Panc1 (cell line): ENCODE data around the gene ZBP1. TPM values are rescaled to one million over a fixed set of nuclear protein-coding genes. Genes with fewer than 3 reads are reported as not detected.

Experiments used
- ATAC-seq: fragments of 200-7000 bp; cut with Tn5 transposase; 2 replicates; pipeline ENCODE4 v1.9.1; 2020; ENCODE audit warnings: mild to moderate bottlenecking, moderate library complexity
- BruUV-seq: library from RNA; stranded (reverse); fragments of 400-500 nt; replicated peaks from 2 replicates; lab custom pipeline; 2021; lab: Mats Ljungman, UMichigan
- CTCF ChIA-PET: fragments of 300-600 bp; sonication (Branson Sonifier 250); formaldehyde crosslinking; loops from one replicate; lab custom pipeline; 2022; ENCODE audit warnings: antibody characterized with exemption; lab: Charles Lee
- POLR2A ChIA-PET: fragments of 300-600 bp; sonication (Branson Sonifier 250); formaldehyde crosslinking; loops from one replicate; lab custom pipeline; 2022; ENCODE audit warnings: antibody characterized with exemption; lab: Charles Lee
- DNase-seq: peaks from one replicate; pipeline ENCODE4 v3.0.0-alpha.2; 2010; ENCODE audit warnings: low read depth, low spot score
- H3K27ac ChIP-seq: 2 replicates; pipeline ENCODE4 v1.5.1; 2011; ENCODE audit warnings: mild to moderate bottlenecking, low read length, inconsistent platforms
- H3K27me3 ChIP-seq: fragments of 200-500 bp; sonication (Bioruptor generic); 2 replicates; pipeline ENCODE4 v1.6.0; 2014; ENCODE audit warnings: low read length, inconsistent platforms; ENCODE audit not compliant: control insufficient read depth, insufficient read depth
- H3K36me3 ChIP-seq: fragments of 200-500 bp; sonication (Bioruptor generic); 2 replicates; pipeline ENCODE4 v1.5.1; 2014; ENCODE audit warnings: inconsistent platforms, mild to moderate bottlenecking, low read length, moderate library complexity; ENCODE audit not compliant: control insufficient read depth, insufficient read depth
- H3K4me1 ChIP-seq: 2 replicates; pipeline ENCODE4 v1.5.1; 2011; ENCODE audit warnings: inconsistent platforms, mild to moderate bottlenecking, low read length, moderate library complexity; ENCODE audit not compliant: control insufficient read depth, insufficient read depth
- H3K4me3 ChIP-seq, 2 experiments: 2 replicates each; pipeline ENCODE4 v1.5.1; 2011 to 2012; ENCODE audit warnings: low read depth in 2 of 2, low read length in 2 of 2, mild to moderate bottlenecking in 2 of 2, inconsistent platforms in 1 of 2, moderate library complexity in 1 of 2
- H3K9me3 ChIP-seq: fragments of 200-500 bp; sonication (Bioruptor generic); 2 replicates; pipeline ENCODE4 v1.5.1; 2014; ENCODE audit warnings: low read depth, mild to moderate bottlenecking, inconsistent platforms, low read length, moderate library complexity; ENCODE audit not compliant: control insufficient read depth, insufficient read depth
- POLR2AphosphoS5 ChIP-seq: IDR thresholded peaks from 2 replicates; pipeline ENCODE4 v1.6.1; 2012; ENCODE audit warnings: mild to moderate bottlenecking, low read depth, low read length, moderate library complexity
- REST ChIP-seq, 2 experiments: IDR thresholded peaks; 2 replicates each; pipeline ENCODE4 v1.6.1; 2011 to 2012; ENCODE audit warnings: low read depth in 2 of 2, control low read depth in 1 of 2, low read length in 1 of 2, mild to moderate bottlenecking in 1 of 2, moderate library complexity in 1 of 2; ENCODE audit not compliant: insufficient read depth in 1 of 2
- SIN3A ChIP-seq: IDR thresholded peaks from 2 replicates; pipeline ENCODE4 v1.6.1; 2012; ENCODE audit warnings: low read depth, mild to moderate bottlenecking, low read length, moderate library complexity, borderline replicate concordance; ENCODE audit not compliant: insufficient read depth
- TCF7L2 ChIP-seq: IDR thresholded peaks from 2 replicates; pipeline ENCODE4 v1.6.1; 2011; ENCODE audit warnings: mild to moderate bottlenecking, low read depth, low read length, inconsistent platforms
- in situ Hi-C: cut with HindIII; loops from 2 replicates; pipeline ENCODE4 v1.10.0; 2016; ENCODE audit warnings: low sequenced_read_pairs, low pct_unique_long_range_greater_than_20kb
- intact Hi-C: fragments of 100-400 bp; cut with micrococcal nuclease; formaldehyde crosslinking; loops from one replicate; pipeline ENCODE4 v1.10.0; 2022; ENCODE audit not compliant: unreplicated experiment
- total RNA-seq: library from RNA; stranded (reverse); gene quantifications from one replicate; pipeline ENCODE4 v1.2.1, GENCODE V29; 2021; ENCODE audit not compliant: unreplicated experiment
- TF ChIP-seq, protein P1 (sequence below): fragments of 450-650 bp; IDR thresholded peaks from 2 replicates; pipeline ENCODE4 v1.5.1; 2017; ENCODE audit warnings: mild to moderate bottlenecking

Gene ZBP1
- total RNA-seq, 1 experiment from 2014 or later: not detected

- no peaks in the 10 kb centered on the region for H3K9me3 ChIP-seq
- H3K27me3 ChIP-seq: peaks cover 22% of the 10 kb centered on the region; the same call in 1 of the 2 replicates
- no TSS peak for BruUV-seq
- POLR2A ChIA-PET: no interaction called here
- intact Hi-C loops: no loop called here
- no peak overlapping the region for H3K27ac ChIP-seq
- H3K36me3 ChIP-seq: no peaks in the 10 kb centered on the region; the same call in 1 of the 2 replicates
- ATAC-seq: no peak
- DNase-seq: no peak
- TF ChIP-seq, protein P1, sequence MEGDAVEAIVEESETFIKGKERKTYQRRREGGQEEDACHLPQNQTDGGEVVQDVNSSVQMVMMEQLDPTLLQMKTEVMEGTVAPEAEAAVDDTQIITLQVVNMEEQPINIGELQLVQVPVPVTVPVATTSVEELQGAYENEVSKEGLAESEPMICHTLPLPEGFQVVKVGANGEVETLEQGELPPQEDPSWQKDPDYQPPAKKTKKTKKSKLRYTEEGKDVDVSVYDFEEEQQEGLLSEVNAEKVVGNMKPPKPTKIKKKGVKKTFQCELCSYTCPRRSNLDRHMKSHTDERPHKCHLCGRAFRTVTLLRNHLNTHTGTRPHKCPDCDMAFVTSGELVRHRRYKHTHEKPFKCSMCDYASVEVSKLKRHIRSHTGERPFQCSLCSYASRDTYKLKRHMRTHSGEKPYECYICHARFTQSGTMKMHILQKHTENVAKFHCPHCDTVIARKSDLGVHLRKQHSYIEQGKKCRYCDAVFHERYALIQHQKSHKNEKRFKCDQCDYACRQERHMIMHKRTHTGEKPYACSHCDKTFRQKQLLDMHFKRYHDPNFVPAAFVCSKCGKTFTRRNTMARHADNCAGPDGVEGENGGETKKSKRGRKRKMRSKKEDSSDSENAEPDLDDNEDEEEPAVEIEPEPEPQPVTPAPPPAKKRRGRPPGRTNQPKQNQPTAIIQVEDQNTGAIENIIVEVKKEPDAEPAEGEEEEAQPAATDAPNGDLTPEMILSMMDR: no peak
- no peak for TF ChIP-seq REST (IDR thresholded peaks at IDR 0.05; ENCODE audit: insufficient read depth in 1 of 2, low read depth in 2 of 2, low read length in 1 of 2)
- no peak for TF ChIP-seq TCF7L2
- no peak for TF ChIP-seq POLR2AphosphoS5
- no peak for TF ChIP-seq SIN3A
- CTCF ChIA-PET: no interaction called here
- no peaks in the 10 kb centered on the region for H3K4me1 ChIP-seq
- H3K4me3 ChIP-seq: no peak overlapping the region
- in situ Hi-C loops: no loop called here
Observed at GRCh38 chr20:57576617-57577550, 43.3 kb downstream of the ZBP1 start.

- Histone ChIP-seq H3K27me3 (peaks cover 22% of the 10 kb centered on the region; the same call in 1 of the 2 replicates), H3K9me3 (no peaks in the 10 kb centered on the region), H3K4me1 (no peaks in the 10 kb centered on the region), H3K36me3 (no peaks in the 10 kb centered on the region; the same call in 1 of the 2 replicates), H3K27ac (no peak overlapping the region), H3K4me3 (no peak overlapping the region)
- no peak for ATAC-seq
- intact Hi-C loops: no loop called here
- TF ChIP-seq POLR2AphosphoS5: no peak
- TF ChIP-seq, protein P1: no peak
- TF ChIP-seq REST (IDR thresholded peaks at IDR 0.05; ENCODE audit: insufficient read depth in 1 of 2, low read depth in 2 of 2, low read length in 1 of 2): no peak
- no peak for TF ChIP-seq TCF7L2
- no peak for TF ChIP-seq SIN3A
- BruUV-seq: no TSS peak
- POLR2A ChIA-PET: no interaction called here
- CTCF ChIA-PET: no interaction called here
- in situ Hi-C loops: no loop called here
- DNase-seq: no peak
Observed at GRCh38 chr20:57576002-57576401, 44.2 kb downstream of the ZBP1 start.
